ENCODE measurements around the gene VIPR2.

- no peak for TF ChIP-seq CTCF (conservative IDR thresholded peaks at IDR 0.05)
- no peak for TF ChIP-seq ZFX (IDR thresholded peaks at IDR 0.05)
These were observed 102.6 kb downstream of the VIPR2 start for GRCh38 chr7:159042103-159042502.
